Naive B cell (primary cell): ENCODE measurements around the gene CTPS2. TPM values are rescaled to one million over a fixed set of nuclear protein-coding genes. Genes with fewer than 3 reads are reported as not detected.
"Not testable (repeated sequence)": the region's sequence is repeated elsewhere in the genome, so short reads cannot be mapped to it uniquely, and the experiment has no call there.

Experiments used
- ATAC-seq, 2 donors: fragments of 150-1000 bp; cut with Tn5 transposase; 2 replicates each; pipeline ENCODE4 v1.10.0; 2021; ENCODE audit warnings: low read depth in 2 of 2, mild to moderate bottlenecking in 2 of 2, moderate library complexity in 2 of 2
- DNase-seq: peaks from one replicate; pipeline ENCODE4 v3.0.0; 2022
- H3K27ac Mint-ChIP-seq, 6 donors: one replicate each; pipeline ENCODE4 v1.8.0; 2020 to 2022; ENCODE audit warnings: mild to moderate bottlenecking in 6 of 6, mixed read lengths in 6 of 6, moderate library complexity in 5 of 6, inconsistent platforms in 2 of 6
- H3K27me3 Mint-ChIP-seq, 3 donors: one replicate each; pipeline ENCODE4 v1.8.0; 2021 to 2022; ENCODE audit warnings: mixed read lengths in 3 of 3, mild to moderate bottlenecking in 1 of 3
- H3K36me3 Mint-ChIP-seq, 2 donors: one replicate each; pipeline ENCODE4 v1.8.0; 2020 to 2022; ENCODE audit warnings: mixed read lengths in 2 of 2, inconsistent platforms in 1 of 2, mild to moderate bottlenecking in 1 of 2
- H3K4me1 Mint-ChIP-seq, 3 donors: one replicate each; pipeline ENCODE4 v1.8.0; 2020 to 2022; ENCODE audit warnings: mixed read lengths in 3 of 3, inconsistent platforms in 1 of 3, mild to moderate bottlenecking in 1 of 3, moderate library complexity in 1 of 3
- H3K4me3 Mint-ChIP-seq, 8 donors: one replicate each; pipeline ENCODE4 v1.8.0; 2020 to 2022; ENCODE audit warnings: mild to moderate bottlenecking in 8 of 8, mixed read lengths in 8 of 8, moderate library complexity in 8 of 8, inconsistent platforms in 2 of 8
- H3K9me3 Mint-ChIP-seq, 7 donors: one replicate each; pipeline ENCODE4 v1.8.0; 2020 to 2022; ENCODE audit warnings: mixed read lengths in 7 of 7, mild to moderate bottlenecking in 5 of 7, inconsistent platforms in 2 of 7, moderate library complexity in 1 of 7
- polyA plus RNA-seq, 6 donors: library from polyadenylated mRNA; unstranded; fragments of 300-500 nt; fragmentation: Illumina TruSeq; gene quantifications; one replicate each; pipeline ENCODE4 v1.2.3, GENCODE V29; 2021; ENCODE audit warnings: low read depth in 6 of 6

The CTPS2 gene
- polyA plus RNA-seq, 6 donors from 2014 or later: 3.2 to 6.0 (median 4.7) TPM

GRCh38 chrX:16727637-16728036 is 15.2 kb upstream of the CTPS2 start:
- no peak for ATAC-seq
- H3K27me3 Mint-ChIP-seq: no peaks in the 10 kb centered on the region

GRCh38 chrX:16726347-16726988 is 14.0 kb upstream of the CTPS2 start:
- DNase-seq, ATAC-seq, H3K27me3 Mint-ChIP-seq, H3K9me3 Mint-ChIP-seq, H3K27ac Mint-ChIP-seq, H3K4me3 Mint-ChIP-seq, H3K36me3 Mint-ChIP-seq: not testable (repeated sequence)
- peaks cover 8 to 28% (median 18%) of the 10 kb centered on the region in 3 donors for H3K4me1 Mint-ChIP-seq

More at GRCh38 chrX:16727637-16728036, 15.2 kb upstream of the CTPS2 start:
- Mint-ChIP-seq H3K4me3 (no peak overlapping the region), H3K9me3 (peaks cover 0 to 1% (median 0%) of the 10 kb centered on the region in 7 donors), H3K4me1 (peaks cover 8 to 20% (median 15%) of the 10 kb centered on the region in 3 donors), H3K36me3 (no peaks in the 10 kb centered on the region), H3K27ac (no peak overlapping the region)
- no peak for DNase-seq

GRCh38 chrX:16725072-16725471 is 12.6 kb upstream of the CTPS2 start:
- H3K27ac Mint-ChIP-seq: peak overlapping the region in 5 of 6 donors; percentile 19 to 70 (median 28)

GRCh38 chrX:16722481-16722880 is 10.0 kb upstream of the CTPS2 start:
- Mint-ChIP-seq H3K36me3 (no peaks in the 10 kb centered on the region), H3K9me3 (peaks cover 0 to 3% (median 0%) of the 10 kb centered on the region in 7 donors), H3K4me1 (peaks cover 8 to 57% (median 36%) of the 10 kb centered on the region in 3 donors), H3K27me3 (peaks cover 0 to 4% (median 0%) of the 10 kb centered on the region in 3 donors), H3K27ac (peak overlapping the region in 3 of 6 donors; percentile 65 to 99 (median 67)), H3K4me3 (peak overlapping the region in 5 of 8 donors; percentile 15 to 59 (median 35))
- no peak for ATAC-seq
- no peak for DNase-seq

More at GRCh38 chrX:16725072-16725471, 12.6 kb upstream of the CTPS2 start:
- no peaks in the 10 kb centered on the region for H3K27me3 Mint-ChIP-seq
- H3K36me3 Mint-ChIP-seq: no peaks in the 10 kb centered on the region
- no peak for DNase-seq
- peaks cover 0 to 1% (median 0%) of the 10 kb centered on the region in 7 donors for H3K9me3 Mint-ChIP-seq
- peak overlapping the region in 1 of 8 donors; percentile 70 for H3K4me3 Mint-ChIP-seq
- ATAC-seq: no peak
- peaks cover 8 to 42% (median 27%) of the 10 kb centered on the region in 3 donors for H3K4me1 Mint-ChIP-seq

GRCh38 chrX:16719334-16720084 is 7.0 kb upstream of the CTPS2 start, which contains the start of gene SYAP1:
TSS of gene SYAP1 (plus strand) at chrX:16719612. CDS start at chrX:16719725, 113 bp downstream.
- Mint-ChIP-seq H3K27ac (peak within 1 kb of the TSS; percentile 99 to 100 (median 100)), H3K36me3 (no peaks in the 10 kb centered on the region), H3K4me3 (peak within 1 kb of the TSS; percentile 93 to 99 (median 96)), H3K27me3 (peaks cover 0 to 4% (median under 1%) of the 10 kb centered on the region in 3 donors), H3K4me1 (peaks cover 0 to 47% (median 28%) of the 10 kb centered on the region in 3 donors), H3K9me3 (peaks cover 0 to 3% (median 0%) of the 10 kb centered on the region in 7 donors)
- DNase-seq (peak; percentile 98), ATAC-seq (peak; percentile 91 to 92)

- peak overlapping the region; percentile 99 to 100 (median 100) for H3K27ac Mint-ChIP-seq
- H3K4me3 Mint-ChIP-seq: peak overlapping the region; percentile 93 to 99 (median 96)
- peak; percentile 2 to 3 for ATAC-seq
- no peaks in the 10 kb centered on the region for H3K36me3 Mint-ChIP-seq
- no peak for DNase-seq
- H3K9me3 Mint-ChIP-seq: peaks cover 0 to 3% (median 0%) of the 10 kb centered on the region in 7 donors
- peaks cover 0 to 46% (median 26%) of the 10 kb centered on the region in 3 donors for H3K4me1 Mint-ChIP-seq
- peaks cover 0 to 6% (median 4%) of the 10 kb centered on the region in 3 donors for H3K27me3 Mint-ChIP-seq
These were observed 6.4 kb upstream of the CTPS2 start for GRCh38 chrX:16718824-16719333.

GRCh38 chrX:16716451-16716850 is 4.0 kb upstream of the CTPS2 start:
- peak overlapping the region in 2 of 6 donors; percentile 63 to 75 for H3K27ac Mint-ChIP-seq
- H3K27me3 Mint-ChIP-seq: peaks cover 0 to 14% (median 4%) of the 10 kb centered on the region in 3 donors
- H3K9me3 Mint-ChIP-seq, ATAC-seq, H3K36me3 Mint-ChIP-seq, DNase-seq: not testable (repeated sequence)
- peaks cover 1 to 39% (median 25%) of the 10 kb centered on the region in 3 donors for H3K4me1 Mint-ChIP-seq
- H3K4me3 Mint-ChIP-seq: peak overlapping the region in 1 of 8 donors; percentile 38

- not testable (repeated sequence) for H3K4me3 Mint-ChIP-seq
These were observed 3.2 kb upstream of the CTPS2 start for GRCh38 chrX:16715638-16716037.

GRCh38 chrX:16714504-16714903 is 2.0 kb upstream of the CTPS2 start:
- no peak for DNase-seq
- Mint-ChIP-seq H3K36me3 (no peaks in the 10 kb centered on the region), H3K9me3 (no peaks in the 10 kb centered on the region), H3K27ac (peak overlapping the region in 4 of 6 donors; percentile 42 to 92 (median 81)), H3K4me1 (peaks cover 17 to 37% (median 18%) of the 10 kb centered on the region in 3 donors), H3K27me3 (peaks cover 0 to 28% (median 4%) of the 10 kb centered on the region in 3 donors), H3K4me3 (peak overlapping the region in 3 of 8 donors; percentile 16 to 62 (median 60))
- ATAC-seq: no peak

More at GRCh38 chrX:16715638-16716037, 3.2 kb upstream of the CTPS2 start:
- not testable (repeated sequence) for H3K36me3 Mint-ChIP-seq, DNase-seq, ATAC-seq, H3K9me3 Mint-ChIP-seq
- H3K27me3 Mint-ChIP-seq: peaks cover 0 to 20% (median 4%) of the 10 kb centered on the region in 3 donors
- H3K27ac Mint-ChIP-seq: peak overlapping the region in 1 of 6 donors; percentile 76
- H3K4me1 Mint-ChIP-seq: peaks cover 8 to 39% (median 26%) of the 10 kb centered on the region in 3 donors

GRCh38 chrX:16711893-16712547 is 449 bp downstream of the CTPS2 start:
- H3K4me1 Mint-ChIP-seq: peaks cover 11 to 26% (median 17%) of the 10 kb centered on the region in 3 donors
- DNase-seq: no peak
- peak overlapping the region in 5 of 6 donors; percentile 67 to 86 (median 83) for H3K27ac Mint-ChIP-seq
- ATAC-seq: peak; percentile 49 to 56
- peak overlapping the region; percentile 90 to 95 (median 92) for H3K4me3 Mint-ChIP-seq
- H3K27me3 Mint-ChIP-seq: peaks cover 0 to 28% (median 0%) of the 10 kb centered on the region in 3 donors
- H3K36me3 Mint-ChIP-seq: no peaks in the 10 kb centered on the region
- no peaks in the 10 kb centered on the region for H3K9me3 Mint-ChIP-seq

GRCh38 chrX:16711219-16711811 is 1.2 kb downstream of the CTPS2 start:
- peak overlapping the region; percentile 62 to 93 (median 72) for H3K27ac Mint-ChIP-seq
- H3K9me3 Mint-ChIP-seq: no peaks in the 10 kb centered on the region
- peak overlapping the region; percentile 78 to 95 (median 90) for H3K4me3 Mint-ChIP-seq
- H3K4me1 Mint-ChIP-seq: peaks cover 11 to 26% (median 17%) of the 10 kb centered on the region in 3 donors
- no peak for ATAC-seq
- H3K27me3 Mint-ChIP-seq: peaks cover 0 to 28% (median 0%) of the 10 kb centered on the region in 3 donors
- no peaks in the 10 kb centered on the region for H3K36me3 Mint-ChIP-seq
- DNase-seq: no peak

- no peaks in the 10 kb centered on the region for H3K36me3 Mint-ChIP-seq
- DNase-seq (no peak), ATAC-seq (no peak)
- peaks cover 15 to 23% (median 17%) of the 10 kb centered on the region in 3 donors for H3K4me1 Mint-ChIP-seq
- peak overlapping the region in 2 of 6 donors; percentile 6 to 74 for H3K27ac Mint-ChIP-seq
- H3K9me3 Mint-ChIP-seq: no peaks in the 10 kb centered on the region
- peaks cover 0 to 16% (median 0%) of the 10 kb centered on the region in 3 donors for H3K27me3 Mint-ChIP-seq
- peak overlapping the region in 1 of 8 donors; percentile 31 for H3K4me3 Mint-ChIP-seq
These were observed 4.5 kb downstream of the CTPS2 start for GRCh38 chrX:16708016-16708415.
